GM19099 (cell line): Measurements from ENCODE around the gene CHRNA4.

Source experiments
- POLR2A ChIP-seq: IDR thresholded peaks from 3 replicates; pipeline ENCODE4 v1.6.1; 2011; ENCODE audit warnings: low read depth; ENCODE audit not compliant: insufficient read length; ENCODE audit errors: extremely low read depth

The CHRNA4 gene

DNA sequence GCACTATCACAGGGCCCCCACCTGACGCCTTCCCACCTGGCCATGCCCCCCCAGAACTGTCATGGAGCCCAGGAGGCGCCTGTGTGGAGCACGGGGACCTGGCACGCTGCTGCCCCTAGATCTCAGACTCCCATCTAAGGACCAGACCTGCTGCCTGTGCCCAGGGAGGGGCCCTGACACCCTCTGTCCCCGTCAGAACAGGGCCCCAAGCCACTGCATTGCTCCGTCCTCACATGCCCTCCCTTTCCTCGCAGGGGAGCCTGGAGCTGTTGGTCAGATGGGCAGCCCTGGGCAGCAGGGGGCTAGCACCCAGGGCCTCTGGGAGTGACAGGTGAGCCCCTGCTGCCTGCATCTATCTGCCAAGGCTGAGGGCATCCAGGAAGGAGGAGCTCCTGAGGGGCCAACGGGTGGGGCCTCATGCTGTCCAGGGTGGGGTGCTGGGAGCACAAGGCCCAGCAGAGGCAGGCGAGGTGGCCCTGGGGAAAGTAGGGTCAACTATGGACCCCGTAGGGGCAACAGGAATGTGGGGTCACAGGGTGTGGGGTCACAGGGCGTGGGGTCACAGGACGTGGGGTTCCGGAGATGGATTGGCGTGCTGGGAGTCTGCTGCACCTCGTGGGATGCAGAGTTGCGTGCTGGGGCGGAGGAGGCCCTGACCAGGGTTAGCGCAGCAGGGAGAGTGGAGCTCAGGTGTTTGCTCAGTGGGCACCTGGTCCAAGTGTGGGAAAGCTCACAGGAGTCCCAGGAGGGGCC is 31.6 kb downstream of the CHRNA4 start:
- TF ChIP-seq POLR2A, result no peak

DNA sequence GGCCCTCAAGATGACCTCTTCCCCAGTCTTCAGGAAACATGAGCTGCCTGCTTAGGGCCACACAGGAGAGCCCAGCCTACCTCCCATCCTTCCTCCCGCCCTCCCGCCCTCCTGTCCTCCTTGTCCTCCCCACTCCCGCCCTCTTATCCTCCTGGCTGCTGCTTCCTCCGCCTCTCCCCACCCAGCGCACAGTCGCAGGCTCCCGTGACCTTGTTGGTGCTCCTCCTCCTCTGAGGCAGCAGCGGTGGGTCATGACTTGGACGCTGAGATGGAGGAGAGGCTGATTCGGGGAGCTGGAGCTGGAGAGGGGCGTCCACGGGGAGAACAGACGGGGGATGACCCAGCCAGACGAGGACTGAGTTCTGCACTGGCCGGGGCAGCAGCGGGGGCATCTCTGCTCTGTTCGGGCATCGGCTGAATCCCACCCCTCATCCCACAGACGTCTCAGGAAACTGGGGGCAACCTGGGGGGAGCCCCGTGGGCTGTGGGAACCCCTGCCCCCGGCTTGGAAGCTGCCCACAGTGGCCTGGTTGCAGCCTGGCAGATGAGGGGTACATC is 32.4 kb downstream of the CHRNA4 start:
- TF ChIP-seq POLR2A, result no peak

DNA sequence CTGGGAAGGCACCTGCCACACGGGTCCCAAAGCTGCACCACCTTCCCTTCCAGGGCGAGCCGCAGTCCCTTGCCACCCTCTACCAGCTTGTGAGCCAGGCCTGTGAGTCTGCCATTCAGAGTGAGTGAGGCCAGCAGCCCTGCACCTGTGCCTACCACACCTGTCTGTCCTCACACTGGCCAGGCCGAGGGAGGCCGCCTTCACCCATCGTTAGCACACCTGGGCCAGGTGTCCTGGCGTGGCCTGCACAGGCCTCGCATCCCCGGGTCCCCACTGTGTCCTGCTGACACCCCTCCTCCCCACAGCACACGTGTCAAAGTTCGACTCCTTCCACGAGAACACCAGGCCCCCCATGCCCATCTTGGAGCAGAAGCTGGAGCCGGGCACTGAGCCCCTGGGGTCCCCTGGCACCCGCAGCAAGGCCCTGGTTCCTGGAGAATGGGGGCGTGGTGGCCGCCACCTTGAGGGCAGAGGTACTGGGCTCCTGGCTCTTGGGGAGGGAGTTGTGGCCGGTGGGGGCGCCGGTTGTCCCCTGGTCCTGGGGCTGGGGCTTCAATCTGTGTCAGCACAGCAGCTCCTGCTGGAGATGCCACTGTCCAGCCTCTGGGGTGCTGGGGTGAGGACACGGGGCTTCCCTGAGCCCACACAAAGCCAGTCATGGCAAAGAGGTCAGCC is 33.0 kb downstream of the CHRNA4 start:
- no peak for TF ChIP-seq POLR2A

DNA sequence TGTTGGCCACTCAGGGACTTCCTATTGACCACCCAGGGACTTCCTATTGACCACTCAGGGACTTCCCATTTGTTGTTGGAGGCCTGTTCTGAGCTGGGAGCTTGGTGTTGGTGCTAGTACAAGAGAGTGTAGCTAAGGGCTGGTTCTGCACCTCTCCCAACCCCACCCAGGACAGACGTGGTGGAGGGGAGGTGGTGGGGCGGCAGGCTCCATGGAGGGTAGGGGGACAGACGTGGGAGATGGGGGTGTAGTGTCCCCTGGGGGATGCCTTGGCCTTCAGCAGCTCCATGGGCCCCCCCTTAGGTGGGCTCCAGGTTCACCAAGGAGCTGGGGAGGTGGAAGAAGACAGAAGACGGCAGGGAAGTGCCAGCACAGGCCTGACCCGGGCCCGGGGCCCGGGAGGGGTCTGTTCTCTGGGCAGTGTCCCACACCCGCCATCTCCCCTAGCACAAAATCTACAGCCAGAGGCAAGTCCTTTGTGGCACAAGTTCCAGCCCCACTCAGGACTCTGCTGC is 33.9 kb downstream of the CHRNA4 start:
- no peak for TF ChIP-seq POLR2A

DNA sequence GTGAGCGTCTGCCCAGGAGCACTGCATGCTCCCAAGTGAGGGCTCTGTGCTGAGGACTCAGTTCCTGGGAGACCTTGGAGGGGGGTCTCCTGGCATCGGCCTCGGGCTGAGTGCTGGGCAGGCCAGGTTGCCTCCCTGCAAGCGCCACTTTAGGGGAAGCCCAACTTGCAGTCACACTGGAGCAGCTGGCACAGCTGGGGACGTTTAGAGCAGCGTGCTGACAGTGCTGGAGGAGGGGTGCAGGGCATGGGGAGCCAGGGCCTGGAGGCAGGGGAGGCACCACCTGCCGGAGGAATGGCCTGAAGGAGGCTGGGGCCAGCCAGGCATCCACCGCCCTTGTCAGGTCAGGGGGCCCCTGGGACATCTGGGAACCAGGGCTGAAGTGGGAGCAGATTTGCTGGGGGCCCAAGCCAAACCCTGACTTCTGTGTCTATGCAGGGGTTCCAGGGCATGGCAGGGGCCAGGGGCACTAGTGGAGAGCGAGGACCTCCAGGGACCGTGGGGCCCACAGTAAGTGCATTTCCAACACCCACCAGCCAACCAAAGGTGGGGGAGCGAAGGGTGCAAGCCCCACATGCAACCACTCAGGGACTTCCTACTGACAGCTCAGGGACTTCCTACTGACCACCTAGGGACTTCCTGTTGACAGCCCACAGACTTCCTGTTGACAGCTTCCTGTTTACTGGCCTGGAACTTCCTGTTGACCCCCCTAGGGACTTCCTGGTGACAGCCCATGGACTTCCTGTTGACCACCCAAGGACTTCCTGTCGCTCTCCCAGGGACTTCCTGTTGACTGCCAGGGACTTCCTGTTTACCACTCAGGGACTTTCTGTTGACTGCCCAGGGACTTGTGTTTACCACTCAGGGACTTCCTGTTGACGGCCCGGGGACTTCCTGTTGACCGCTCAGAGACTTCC is 34.6 kb downstream of the CHRNA4 start:
- no peak for TF ChIP-seq POLR2A

DNA sequence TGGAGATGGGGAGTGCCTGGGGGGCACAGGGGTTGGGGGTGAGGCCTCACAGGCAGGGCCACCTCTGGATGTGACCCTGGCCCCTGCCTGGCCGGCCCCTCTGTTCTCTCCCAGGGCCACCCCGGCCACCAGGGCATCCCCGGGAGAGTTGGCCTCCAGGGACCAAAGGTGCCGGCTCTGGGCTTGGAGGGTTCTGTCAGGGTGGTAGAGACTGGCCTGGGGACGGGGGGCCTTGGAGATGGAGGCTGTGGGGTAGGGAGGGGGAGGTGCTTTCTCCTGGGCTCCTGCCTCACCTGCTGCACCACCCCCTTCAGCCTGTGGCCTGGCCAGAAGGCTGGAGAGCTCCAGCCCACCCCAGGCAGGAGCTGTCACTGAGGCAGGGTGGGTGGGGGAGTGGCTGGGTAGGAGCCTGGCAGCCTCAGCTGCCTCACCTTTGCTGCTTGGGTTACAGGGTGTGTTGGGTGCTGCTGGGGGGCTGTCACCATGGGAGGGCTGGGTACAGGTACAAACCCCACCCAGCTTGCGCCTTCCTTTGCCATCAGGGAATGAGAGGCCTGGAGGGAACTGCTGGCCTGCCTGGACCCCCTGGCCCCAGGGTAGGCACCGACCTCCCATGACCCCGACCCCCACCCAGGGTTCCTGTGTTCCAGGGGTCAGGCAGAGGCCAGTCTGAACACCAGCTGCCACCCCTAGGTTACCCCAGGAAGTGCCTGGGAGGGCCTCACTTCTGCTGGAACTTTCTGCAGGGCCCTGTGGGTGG is 35.4 kb downstream of the CHRNA4 start:
- no peak for TF ChIP-seq POLR2A

DNA sequence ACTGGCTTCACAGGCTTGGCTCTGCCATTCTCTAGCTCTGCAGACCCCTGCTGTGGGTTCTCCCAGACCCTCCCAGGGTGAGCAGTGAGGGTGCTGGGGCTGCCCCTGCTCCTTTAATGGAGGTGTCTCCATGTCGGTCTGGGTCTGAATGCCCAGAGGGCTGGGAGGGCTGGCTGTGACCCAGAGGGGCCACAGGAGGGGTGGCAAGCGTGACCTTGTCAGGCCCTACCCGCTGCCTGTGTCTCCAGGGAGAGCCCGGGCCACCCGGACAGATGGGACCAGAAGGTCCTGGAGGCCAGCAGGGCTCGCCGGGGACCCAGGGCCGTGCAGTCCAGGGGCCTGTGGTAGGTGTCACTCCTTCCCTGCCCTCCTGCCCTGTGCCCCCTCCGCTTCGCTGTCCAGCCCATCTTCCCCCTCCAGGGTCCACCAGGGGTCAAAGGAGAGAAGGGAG is 36.1 kb downstream of the CHRNA4 start:
- TF ChIP-seq POLR2A, result no peak

DNA sequence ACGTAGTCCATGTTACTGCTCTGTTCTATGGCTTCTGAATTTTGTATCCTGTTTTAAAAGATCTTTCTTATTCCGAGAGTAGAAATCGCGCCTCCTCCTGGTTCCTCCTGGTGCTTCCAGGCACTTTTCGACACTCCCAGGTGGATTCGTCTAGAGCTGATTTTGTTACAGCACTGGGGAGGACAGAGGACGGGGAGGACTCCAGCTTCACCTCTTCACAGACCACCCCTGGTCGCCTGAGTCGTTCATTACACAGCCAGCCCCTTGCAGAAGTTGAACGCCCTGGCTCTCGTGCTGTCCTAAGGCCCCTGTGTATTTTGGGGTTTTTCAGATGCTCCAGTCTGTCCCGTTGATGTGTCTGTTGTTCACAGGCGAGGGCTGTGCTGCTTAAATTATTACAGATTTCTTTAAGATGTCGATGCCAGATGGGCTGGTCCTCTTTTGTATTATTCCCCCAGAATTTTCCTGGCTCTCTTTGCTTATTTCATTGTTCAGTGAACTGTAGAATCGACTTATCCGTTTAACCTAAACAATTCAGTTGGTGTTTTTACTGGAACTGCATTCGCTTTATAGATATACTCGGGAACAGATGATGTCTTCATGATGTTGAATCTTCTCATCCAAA is 37.7 kb downstream of the CHRNA4 start:
- TF ChIP-seq POLR2A, result no peak

DNA sequence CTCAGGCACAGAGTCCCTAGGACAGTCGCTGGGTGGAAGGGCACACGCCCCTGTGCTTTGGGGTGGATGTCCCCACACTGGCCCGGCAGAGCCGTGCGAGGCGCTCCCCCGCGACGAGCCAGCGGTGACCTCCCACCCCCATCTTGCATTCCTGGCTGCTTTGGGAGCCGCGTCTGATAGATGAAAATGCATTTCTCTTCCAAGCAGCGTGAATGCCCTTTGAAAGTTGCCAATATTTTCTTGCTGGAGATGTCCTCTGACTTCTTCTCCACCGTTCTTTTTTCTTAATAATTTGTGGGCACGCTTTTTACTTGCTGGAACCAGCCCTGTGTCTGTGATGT is 38.2 kb downstream of the CHRNA4 start:
- TF ChIP-seq POLR2A, result no peak

DNA sequence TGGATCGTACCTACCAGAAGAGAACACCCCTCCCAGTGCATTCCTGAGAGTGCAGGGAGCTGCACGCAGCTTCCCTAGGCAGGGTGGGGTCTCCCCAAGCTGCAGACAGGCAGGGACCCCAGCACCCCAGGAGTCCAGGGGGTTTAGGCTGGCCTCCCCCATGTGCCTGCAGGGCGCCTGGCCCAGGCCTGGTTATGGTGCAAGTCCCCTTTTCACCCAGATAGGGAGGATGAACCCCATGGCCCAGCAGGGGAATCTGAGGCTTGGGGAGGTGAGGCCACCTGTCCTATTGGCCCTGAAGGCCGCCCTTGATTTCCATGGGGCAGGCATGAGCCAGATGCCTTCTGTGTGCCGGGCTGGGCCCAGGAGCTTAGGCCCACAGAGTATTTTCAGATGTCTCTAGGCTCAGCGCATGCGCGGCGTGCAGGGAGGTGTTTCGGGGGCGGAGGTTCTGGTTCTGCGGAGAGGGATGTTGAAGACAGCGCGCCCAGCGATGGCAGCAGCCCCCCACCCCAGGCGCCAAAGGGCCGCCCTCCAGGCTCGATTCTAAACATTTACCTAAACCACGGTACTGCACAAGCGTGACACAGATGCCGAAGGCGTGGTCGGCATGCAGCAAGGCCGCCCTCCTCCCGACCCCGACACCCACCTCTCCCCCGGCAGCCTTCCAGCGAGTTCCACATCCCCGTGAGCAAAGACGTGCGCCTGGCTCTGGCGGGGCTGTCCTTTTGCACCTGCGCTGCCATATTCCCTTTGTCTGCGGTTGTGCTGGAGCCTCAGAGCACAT is 38.8 kb downstream of the CHRNA4 start:
- TF ChIP-seq POLR2A, result no peak

DNA sequence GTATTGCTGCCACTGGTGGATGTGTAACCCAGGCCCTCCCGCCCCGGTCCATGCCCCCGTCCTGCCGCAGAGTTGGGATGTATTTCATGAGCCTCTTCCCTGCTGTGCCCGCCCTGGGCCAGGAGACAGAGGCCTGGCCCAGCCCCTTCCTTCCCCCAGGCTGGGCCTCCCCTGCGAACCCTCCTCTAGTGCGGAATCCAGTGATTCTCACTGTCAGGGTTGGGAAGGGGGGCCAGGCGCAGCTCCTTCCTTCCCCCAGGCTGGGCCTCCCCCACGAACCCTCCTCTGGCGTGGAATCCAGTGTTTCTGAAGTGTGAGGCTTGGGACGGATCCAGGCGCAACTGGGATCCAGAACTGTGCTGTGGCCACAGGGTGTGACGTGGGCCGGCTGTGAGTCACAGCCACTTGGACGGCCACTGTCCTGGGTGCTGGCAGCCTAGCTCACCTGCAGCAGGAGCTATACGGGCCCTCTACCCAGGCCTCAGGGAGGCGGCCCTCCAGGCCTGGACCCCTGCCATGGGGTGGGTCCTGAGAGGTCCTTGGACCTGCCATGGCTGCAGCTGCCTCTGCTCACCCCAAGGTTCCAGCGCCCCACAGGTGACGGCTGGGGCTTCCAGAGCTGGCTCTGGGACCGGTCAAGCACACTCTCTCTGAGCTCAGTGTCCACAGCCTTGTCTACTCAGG is 39.9 kb downstream of the CHRNA4 start:
- no peak for TF ChIP-seq POLR2A

DNA sequence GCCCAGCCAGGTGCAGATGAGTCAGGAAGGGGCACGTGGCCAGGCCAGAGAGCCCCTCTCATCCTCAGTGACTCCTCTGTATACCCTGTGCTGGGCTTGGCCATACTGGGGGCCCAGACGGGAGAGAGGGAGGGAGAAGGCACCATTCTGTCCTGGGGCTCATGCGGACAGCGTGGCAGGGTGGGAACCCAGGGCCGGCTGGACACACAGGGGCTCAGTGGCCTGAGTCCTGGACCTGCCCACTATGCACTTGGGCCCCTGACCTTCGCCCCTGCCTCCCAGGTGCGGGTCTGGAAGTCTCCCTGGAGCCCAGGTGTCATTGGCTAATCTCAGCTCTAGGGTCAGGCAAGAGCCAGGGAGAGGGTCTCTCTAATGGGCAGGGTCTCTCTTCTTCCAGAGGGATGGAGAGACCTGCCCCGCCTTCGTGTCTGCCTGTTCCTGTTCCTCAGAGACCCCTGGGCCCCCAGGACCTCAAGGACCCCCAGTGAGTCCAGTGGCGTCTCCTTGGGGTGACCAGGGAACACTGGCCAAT is 40.5 kb downstream of the CHRNA4 start:
- no peak for TF ChIP-seq POLR2A
